NCI-H2196 (cell line): ENCODE results near the gene PEX5.

ENCODE experiments used
- DNase-seq: peaks from one replicate; lab custom pipeline; 2025; ENCODE audit not compliant: unreplicated experiment; lab: John Stamatoyannopoulos, UW

The PEX5 gene

GRCh38 chr12:7189398-7190267, at the start of gene PEX5:
TSS of gene PEX5 (plus strand) at chr12:7189686. CDS start at chr12:7190378, 692 bp downstream.
- peak; percentile 73 for DNase-seq

DNA sequence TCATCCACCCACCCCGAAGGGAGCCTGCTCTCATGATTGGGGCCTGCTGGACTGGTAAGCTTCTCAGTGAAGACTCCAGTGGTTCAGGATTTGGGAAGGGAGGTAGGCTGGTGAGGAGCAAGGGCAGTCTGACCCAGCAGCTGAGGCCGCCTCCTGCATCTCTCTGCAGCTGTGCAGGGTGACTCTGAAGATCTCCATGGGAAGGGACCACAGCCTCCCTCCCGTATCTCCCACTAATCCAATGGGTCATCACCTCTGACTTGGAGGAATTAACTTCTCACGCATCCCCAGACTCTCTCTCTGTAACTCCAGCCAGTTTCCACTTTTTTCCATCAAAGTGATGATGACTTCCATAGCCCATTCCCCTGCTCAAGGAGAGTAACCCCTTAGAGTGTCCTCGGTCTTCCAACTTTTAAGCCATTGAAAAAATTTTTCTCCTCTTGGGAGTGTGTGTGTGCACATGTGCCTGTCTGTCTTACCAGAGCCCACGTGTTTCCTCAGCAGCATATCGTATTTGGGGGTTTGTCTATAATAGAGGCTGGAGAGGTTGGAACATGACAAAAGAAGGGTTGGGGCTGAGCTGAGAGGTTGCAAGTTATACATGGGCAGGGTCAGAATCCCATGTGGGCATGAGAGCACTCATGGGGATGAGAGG, 48.0 kb upstream of the PEX5 start:
- DNase-seq, result no peak

DNA sequence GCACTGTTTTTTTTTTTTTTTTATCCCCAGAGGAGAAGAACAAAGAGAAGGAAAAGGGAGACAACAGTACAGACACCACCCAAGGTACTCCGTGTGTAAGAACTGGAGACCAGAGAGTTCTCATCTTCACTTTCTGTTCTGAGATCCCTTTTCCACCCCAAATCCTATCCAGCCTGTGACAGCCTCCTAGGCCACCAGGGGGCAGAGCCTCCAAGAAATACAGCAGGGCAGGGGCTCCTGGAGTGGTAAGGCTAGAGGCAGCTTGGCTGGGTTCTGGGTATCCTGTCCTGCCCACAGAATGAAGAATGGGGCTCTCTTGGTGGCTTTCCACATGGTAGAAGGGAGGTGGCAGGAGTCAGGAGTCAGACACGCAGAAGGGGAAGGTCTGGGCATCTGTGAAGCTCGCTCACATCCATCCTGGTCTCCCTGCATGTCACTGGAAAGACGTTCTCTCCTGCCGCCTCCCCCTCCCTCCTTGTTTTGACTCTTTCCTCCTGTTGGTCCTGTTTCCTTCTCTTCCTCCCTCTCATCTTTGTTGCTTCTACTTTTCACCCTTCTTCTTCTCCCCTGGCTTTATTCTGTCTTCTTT, 47.3 kb upstream of the PEX5 start:
- peak; percentile 3 for DNase-seq

GRCh38 chr12:7142809-7143465, 46.5 kb upstream of the PEX5 start:
- DNase-seq, result no peak

- DNase-seq, result no peak
Measured at GRCh38 chr12:7143564-7143963, 45.9 kb upstream of the PEX5 start.

DNA sequence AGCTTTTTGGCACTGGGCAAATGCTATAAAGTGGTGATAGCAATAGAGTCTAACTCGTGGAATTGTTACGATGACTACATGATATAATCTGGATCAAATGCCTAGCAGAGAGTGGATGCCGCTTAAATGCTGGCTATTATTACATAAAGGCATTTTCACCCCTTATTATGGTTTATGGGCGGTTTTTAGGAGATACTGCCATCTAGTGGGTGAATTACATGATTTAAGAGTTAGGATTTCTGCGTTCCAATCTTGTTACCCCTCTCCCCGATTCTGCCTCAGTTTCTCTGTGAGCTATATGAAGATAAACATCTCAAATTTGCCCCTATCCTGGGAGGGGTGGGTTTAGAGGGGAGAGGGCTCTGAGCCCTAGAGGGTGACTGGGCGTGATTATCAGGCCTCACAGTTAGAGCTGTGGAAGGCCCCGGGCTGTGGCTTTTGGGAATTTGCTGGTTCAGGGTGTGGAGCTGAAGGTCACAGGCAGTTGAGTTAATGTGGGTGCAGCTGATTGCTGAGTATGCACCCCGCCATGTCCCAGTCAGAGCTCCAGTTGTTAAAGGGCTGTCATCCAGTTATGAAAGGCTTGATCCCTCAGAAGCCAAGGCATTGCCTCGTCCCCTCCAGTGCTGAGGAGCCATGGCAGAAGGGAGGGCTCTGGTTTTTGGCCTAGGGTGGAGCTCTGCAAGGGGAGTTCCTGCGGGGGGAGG, 44.9 kb upstream of the PEX5 start:
- DNase-seq, result peak; percentile 21

GRCh38 chr12:7145671-7146070, 43.8 kb upstream of the PEX5 start:
- no peak for DNase-seq

DNA sequence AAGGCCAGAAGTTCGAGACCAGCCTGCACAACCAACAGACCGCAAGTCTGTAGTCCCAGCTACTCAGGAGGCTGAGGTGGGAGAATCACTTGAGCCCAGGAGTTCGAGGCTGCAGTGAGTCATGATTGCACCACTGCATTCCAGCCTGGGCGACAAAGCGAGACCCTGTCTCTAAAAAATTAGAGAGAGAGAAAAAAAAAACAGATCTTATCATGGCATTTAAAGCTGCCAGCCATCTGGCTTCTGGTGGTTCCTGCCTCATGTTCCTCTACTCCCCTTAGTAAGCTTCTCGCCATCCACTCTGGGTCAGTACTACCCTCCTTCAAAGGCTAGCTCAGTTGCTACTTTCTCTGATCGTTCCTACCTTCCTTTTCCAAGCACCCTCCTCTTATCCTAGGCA, 43.3 kb upstream of the PEX5 start:
- DNase-seq, result no peak

DNA sequence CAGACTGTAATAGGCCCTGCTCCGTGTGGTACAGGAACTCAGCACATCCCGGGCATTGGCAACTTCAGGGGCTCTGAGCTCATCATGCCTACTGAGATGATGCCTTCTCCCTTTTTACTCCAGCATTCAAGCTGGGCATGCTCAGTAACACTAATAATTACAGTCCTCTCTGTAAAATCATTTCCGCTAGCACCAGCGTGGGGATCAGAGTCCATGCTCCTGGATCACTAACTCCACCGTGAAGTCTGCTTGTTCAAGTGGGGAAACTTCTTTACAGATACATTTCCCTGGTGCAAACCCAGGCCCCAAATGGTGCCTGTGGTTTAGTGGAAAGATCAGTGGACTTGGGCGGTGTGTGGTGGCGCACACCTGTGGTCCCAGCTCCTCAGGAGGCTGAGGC, 42.6 kb upstream of the PEX5 start:
- DNase-seq, result no peak

- DNase-seq, result no peak
Measured at GRCh38 chr12:7150356-7150755, 39.1 kb upstream of the PEX5 start.

GRCh38 chr12:7150841-7151240, 38.6 kb upstream of the PEX5 start:
- DNase-seq, result no peak

DNA sequence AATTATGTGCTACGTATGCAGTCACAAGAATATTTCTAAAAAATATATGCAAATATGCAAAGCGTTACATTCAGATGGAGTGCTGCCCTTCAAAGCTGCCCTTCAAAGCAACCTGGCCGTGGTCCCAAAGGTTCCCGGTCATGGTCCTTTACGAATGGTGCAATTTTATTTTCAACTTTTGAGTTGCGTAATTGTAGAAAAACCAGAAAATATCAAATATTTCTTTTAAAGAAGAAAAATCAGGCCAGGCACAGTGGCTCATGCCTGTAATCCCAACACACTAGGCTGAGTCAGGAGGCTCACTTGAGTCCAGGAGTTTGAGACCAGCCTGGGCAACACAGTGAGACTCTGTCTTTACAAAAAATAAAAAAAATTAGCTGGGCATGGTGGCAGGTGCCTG, 38.0 kb upstream of the PEX5 start:
- no peak for DNase-seq

GRCh38 chr12:7152818-7153217, 36.7 kb upstream of the PEX5 start:
- DNase-seq, result no peak

GRCh38 chr12:7154042-7154441, 35.4 kb upstream of the PEX5 start:
- DNase-seq, result no peak

DNA sequence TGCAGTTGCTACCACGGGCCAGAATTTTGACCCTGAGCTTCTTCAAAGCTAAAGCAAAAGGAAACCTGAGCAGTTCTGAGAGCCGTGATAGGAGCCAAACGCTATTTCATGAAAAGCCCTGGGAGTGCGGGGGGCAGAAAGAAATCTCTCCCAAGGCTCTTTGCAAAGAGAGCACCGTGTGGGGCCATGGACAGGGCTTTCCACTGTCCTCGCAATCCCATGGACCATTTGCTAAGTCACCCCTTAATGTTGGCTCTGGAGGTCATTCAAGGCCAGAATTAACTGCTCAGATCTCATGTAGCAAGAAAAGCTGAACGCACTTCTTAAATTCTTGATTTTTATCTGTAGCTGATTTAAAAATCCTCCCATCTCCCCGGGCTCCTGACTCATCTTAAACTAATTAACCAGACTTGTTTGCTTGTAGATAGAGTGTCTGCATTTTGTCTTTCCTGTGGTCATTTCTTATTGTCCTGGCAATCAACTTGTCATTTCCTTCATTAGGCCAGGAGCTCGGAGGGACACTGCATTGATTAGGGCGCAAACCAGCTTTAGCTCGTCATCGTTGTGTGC, 34.5 kb upstream of the PEX5 start:
- DNase-seq, result no peak

DNA sequence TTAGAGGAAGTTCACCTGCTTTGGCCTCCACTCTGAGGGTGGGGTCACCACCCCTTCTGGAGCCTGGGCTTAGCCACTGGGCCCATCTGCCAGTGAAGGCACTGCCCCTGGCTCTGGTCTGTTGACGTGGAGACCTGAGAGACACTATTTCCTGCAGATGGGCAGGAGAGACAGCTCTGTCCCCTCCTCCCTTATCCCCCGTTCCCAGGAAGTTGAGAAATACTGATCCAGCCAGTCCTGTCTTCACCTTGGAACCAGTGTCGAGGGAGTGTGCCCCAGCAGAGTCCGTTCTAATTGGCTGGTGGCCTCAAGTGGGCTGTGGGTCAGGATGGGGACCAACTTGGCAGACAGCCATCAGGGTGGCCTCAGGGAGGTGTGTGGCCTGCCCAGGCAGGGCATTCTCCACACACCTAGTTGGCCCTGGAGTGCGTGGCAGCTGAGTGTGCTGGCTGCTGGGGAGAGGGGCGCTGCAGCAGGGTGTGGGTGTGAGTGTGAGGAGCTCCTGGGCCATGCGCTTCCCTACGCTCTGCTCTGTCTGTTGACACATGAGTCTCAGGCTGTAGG, 33.9 kb upstream of the PEX5 start:
- DNase-seq, result peak; percentile 80

- no peak for DNase-seq
Measured at GRCh38 chr12:7156259-7157197, 33.0 kb upstream of the PEX5 start.

DNA sequence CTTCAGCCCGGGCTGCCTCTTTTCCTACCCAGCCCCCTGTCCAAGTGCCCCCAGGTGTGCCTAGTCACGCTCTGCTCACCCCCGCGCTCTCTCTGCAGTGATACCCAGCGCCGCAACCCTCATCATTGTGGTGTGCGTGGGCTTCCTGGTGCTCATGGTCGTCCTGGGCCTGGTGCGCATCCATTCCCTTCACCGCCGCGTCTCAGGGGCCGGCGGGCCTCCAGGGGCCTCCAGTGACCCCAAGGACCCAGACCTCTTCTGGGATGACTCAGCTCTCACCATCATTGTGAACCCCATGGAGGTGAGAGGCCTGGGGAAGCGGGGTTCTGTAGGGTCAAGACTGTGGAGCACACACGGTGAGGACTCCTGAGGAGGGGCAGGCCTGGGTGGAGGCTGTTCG, 32.1 kb upstream of the PEX5 start:
- DNase-seq, result no peak
